ENCODE results near the gene TUBGCP3. TPM values are rescaled to one million over a fixed set of nuclear protein-coding genes. Genes with fewer than 3 reads are reported as not detected.

The TUBGCP3 gene
- total RNA-seq, 1 experiment from 2014 or later = 47.4 TPM

DNA sequence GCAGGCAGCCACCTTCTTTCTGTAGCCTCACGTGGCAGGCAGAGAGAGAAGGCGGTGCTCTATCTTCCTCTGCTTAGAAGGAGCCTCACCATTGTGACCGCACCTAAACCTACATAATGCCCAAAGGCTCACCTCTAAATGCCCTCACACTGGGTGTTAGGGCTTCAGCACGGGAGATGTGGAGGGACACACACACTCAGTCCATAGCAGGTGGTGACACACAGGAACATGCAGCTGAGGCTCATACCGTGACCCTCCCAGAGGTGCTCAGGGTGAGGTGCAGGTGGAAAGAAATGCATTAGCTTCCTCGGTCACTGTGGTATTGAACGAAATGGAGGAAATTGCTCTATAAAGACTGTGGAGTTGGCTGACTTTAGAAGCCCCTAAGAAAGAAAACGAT, 37.7 kb upstream of the TUBGCP3 start:
- Histone ChIP-seq H3K4me2 (no peak overlapping the region), H3K36me3 (ENCODE audit: low read depth) (no peaks in the 10 kb centered on the region), H3K27me3 (ENCODE audit: insufficient read depth, low read depth) (peaks cover 69% of the 10 kb centered on the region), H3F3A (ENCODE audit: insufficient read depth, low read depth) (no peaks in the 10 kb centered on the region), H3K79me2 (ENCODE audit: low read depth) (no peaks in the 10 kb centered on the region), H3K27ac (no peak overlapping the region), H4K20me1 (ENCODE audit: insufficient read depth) (no peaks in the 10 kb centered on the region), H3K4me1 (replicated peaks; ENCODE audit: insufficient read depth) (no peaks in the 10 kb centered on the region), H3K9me2 (ENCODE audit: insufficient read depth) (no peaks in the 10 kb centered on the region), H3K9me3 (ENCODE audit: insufficient read depth, low read depth) (no peaks in the 10 kb centered on the region), H2AFZ (no peak overlapping the region), H3K4me3 (no peak overlapping the region)
- POLR2A ChIA-PET (ENCODE audit: unreplicated experiment) = no interaction called here
- CTCF ChIA-PET = no interaction called here
- intact Hi-C loops (cut with micrococcal nuclease; ENCODE audit: unreplicated experiment) = no loop called here
- no peak for DNase-seq
- BruUV-seq (replicated peaks) = no TSS peak
- no peak for TF ChIP-seq EZH2 (IDR thresholded peaks at IDR 0.05; ENCODE audit: low read depth)
- TF ChIP-seq, protein P1, sequence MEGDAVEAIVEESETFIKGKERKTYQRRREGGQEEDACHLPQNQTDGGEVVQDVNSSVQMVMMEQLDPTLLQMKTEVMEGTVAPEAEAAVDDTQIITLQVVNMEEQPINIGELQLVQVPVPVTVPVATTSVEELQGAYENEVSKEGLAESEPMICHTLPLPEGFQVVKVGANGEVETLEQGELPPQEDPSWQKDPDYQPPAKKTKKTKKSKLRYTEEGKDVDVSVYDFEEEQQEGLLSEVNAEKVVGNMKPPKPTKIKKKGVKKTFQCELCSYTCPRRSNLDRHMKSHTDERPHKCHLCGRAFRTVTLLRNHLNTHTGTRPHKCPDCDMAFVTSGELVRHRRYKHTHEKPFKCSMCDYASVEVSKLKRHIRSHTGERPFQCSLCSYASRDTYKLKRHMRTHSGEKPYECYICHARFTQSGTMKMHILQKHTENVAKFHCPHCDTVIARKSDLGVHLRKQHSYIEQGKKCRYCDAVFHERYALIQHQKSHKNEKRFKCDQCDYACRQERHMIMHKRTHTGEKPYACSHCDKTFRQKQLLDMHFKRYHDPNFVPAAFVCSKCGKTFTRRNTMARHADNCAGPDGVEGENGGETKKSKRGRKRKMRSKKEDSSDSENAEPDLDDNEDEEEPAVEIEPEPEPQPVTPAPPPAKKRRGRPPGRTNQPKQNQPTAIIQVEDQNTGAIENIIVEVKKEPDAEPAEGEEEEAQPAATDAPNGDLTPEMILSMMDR (conservative IDR thresholded peaks at IDR 0.05) = no peak

DNA sequence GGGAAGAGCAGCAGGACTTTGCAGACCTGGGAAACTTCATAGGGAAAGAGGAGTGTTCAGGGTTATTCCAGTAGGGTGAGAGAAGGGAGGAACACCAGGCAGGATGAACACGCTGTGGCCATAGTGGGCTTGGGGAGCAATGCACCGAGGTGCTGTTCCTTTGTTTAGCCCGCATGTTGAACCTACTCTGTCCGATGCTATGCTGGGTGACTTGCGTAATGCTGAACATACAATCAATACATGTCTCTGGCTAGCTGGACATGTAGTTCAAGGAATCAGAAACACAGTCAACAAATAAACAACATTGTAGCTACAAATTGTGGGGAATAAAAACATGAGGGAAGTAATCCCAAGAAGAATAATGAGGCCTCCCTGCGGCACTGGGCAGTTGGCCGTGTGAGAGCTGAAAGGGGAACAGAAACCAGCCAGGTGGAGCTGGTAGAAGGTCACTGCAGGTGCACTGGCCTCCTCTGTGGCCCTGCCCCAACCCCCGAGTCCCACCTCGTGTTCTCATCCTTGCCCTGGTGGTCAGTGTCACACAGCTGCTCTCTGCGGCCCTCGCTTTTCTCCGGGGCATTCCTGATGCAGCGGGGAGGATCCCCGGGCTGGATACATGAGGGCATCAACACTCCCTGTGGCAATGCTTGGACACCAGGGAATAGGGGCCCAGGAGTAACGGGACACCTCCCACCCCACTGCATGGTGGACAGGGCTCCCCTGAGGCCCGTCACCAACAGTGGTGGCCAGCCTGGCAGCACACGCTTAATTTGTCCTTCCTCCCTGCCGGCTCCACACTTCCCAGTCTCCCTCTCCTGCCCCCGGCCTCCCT, 36.9 kb upstream of the TUBGCP3 start:
- Histone ChIP-seq H2AFZ (no peak overlapping the region), H3K27ac (no peak overlapping the region), H3K36me3 (ENCODE audit: low read depth) (no peaks in the 10 kb centered on the region), H3K9me2 (ENCODE audit: insufficient read depth) (no peaks in the 10 kb centered on the region), H3F3A (ENCODE audit: insufficient read depth, low read depth) (no peaks in the 10 kb centered on the region), H3K27me3 (ENCODE audit: insufficient read depth, low read depth) (peaks cover 73% of the 10 kb centered on the region), H3K4me3 (no peak overlapping the region), H3K9me3 (ENCODE audit: insufficient read depth, low read depth) (no peaks in the 10 kb centered on the region), H3K4me1 (replicated peaks; ENCODE audit: insufficient read depth) (no peaks in the 10 kb centered on the region), H4K20me1 (ENCODE audit: insufficient read depth) (no peaks in the 10 kb centered on the region), H3K4me2 (no peak overlapping the region), H3K79me2 (ENCODE audit: low read depth) (no peaks in the 10 kb centered on the region)
- TF ChIP-seq, protein P1 (conservative IDR thresholded peaks at IDR 0.05) = no peak
- TF ChIP-seq EZH2 (IDR thresholded peaks at IDR 0.05; ENCODE audit: low read depth) = no peak
- POLR2A ChIA-PET (ENCODE audit: unreplicated experiment) = no interaction called here
- no TSS peak for BruUV-seq (replicated peaks)
- intact Hi-C loops (cut with micrococcal nuclease; ENCODE audit: unreplicated experiment) = no loop called here
- DNase-seq = no peak
- CTCF ChIA-PET = no interaction called here

DNA sequence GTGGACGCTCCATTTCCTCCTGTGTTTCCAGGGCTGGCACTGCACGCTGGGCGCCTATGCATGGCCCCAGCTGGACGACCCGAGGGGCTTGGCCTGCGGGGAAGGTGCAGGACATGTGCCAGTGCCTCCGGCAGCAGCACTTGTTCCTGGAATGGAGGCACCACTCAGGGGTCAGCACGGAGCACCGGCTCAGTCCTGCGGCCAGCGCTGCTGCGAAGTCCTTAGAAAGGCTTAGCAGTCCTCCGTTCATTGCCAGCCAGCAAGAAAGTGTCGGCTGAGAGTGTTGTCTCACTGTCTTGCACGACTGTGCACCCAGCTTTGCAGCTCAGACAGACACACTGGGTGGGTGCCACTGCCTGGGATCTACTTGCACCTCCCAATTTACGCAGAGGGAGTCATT, 36.1 kb upstream of the TUBGCP3 start:
- intact Hi-C loops (cut with micrococcal nuclease; ENCODE audit: unreplicated experiment) = no loop called here
- no peaks in the 10 kb centered on the region for H3F3A ChIP-seq (ENCODE audit: insufficient read depth, low read depth)
- H3K4me2 ChIP-seq = no peak overlapping the region
- H3K4me1 ChIP-seq (replicated peaks; ENCODE audit: insufficient read depth) = no peaks in the 10 kb centered on the region
- no TSS peak for BruUV-seq (replicated peaks)
- H3K4me3 ChIP-seq = no peak overlapping the region
- CTCF ChIA-PET = no interaction called here
- no peaks in the 10 kb centered on the region for H3K36me3 ChIP-seq (ENCODE audit: low read depth)
- H2AFZ ChIP-seq = no peak overlapping the region
- no peaks in the 10 kb centered on the region for H4K20me1 ChIP-seq (ENCODE audit: insufficient read depth)
- TF ChIP-seq, protein P1 (conservative IDR thresholded peaks at IDR 0.05) = no peak
- no peak for TF ChIP-seq EZH2 (IDR thresholded peaks at IDR 0.05; ENCODE audit: low read depth)
- no peaks in the 10 kb centered on the region for H3K9me3 ChIP-seq (ENCODE audit: insufficient read depth, low read depth)
- H3K27ac ChIP-seq = no peak overlapping the region
- DNase-seq = no peak
- H3K9me2 ChIP-seq (ENCODE audit: insufficient read depth) = no peaks in the 10 kb centered on the region
- H3K27me3 ChIP-seq (ENCODE audit: insufficient read depth, low read depth) = peaks cover 73% of the 10 kb centered on the region
- POLR2A ChIA-PET (ENCODE audit: unreplicated experiment) = interaction anchor here (0.7 kb wide), 1 partner anchor 18 kb away, joined by 7 read pairs; no protein-coding TSS in a partner anchor
- no peaks in the 10 kb centered on the region for H3K79me2 ChIP-seq (ENCODE audit: low read depth)

Data from PC-9 (cell line).